ENCODE measurements around the gene GRIN2D. TPM values are rescaled to one million over a fixed set of nuclear protein-coding genes. Genes with fewer than 3 reads are reported as not detected.
A peak's percentile ranks its signal among the peaks of the same experiment; 100 is the strongest.

Gene GRIN2D
- under 1 TPM; 0.09 to 0.29 (median 0.22) TPM for total RNA-seq
- long read RNA-seq, result 0 reads

DNA sequence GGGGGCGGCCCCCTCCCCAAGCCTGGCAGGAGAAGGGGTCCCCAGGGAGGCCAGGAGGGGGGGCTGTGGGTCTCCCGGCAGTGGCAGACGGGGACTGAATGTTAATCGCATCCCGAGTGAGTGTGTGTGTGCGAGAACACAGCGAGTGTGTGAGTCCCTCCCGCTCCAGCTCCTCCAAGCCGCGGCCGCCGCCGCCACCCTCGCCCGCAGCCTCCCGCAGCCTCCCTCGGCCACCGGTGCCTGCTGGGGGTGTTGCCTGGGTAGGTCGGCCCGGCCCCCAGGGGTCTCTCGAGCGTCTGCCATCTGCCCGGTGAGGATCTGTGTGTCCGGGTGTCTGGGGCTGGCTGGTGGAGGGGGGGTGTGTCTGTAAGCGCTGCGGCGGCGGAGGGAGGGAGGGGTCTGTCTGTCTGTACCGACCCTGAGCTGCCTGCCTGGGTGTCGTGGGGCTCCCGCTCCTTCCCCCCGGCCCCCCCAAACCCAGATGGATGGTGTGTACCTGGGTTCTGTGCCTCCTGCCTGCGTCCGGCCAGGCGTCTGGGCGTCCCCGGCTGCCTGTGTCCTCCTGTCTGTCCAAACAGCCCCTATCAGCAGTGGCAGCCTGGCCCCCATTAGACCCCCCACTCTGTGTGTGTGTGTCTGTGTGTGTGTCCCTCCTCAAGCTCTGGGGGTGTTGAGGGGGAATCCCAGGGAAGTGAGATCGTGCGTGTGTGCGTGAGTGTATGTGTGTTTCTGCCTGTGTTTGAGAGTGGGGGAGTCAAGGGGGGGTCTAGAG is at the start of gene GRIN2D:
TSS of gene GRIN2D (plus strand) at position 110 of the 772 bp plus-strand sequence. CDS start 4,725 bp downstream, outside the sequence.
- 3% methylated on average over 10 of the region's 40 CpGs for WGBS (ENCODE audit: insufficient coverage, low coverage, low lambda C conversion rate, missing lambda C conversion rate)
- H3K27me3 ChIP-seq, result no peaks in the 10 kb centered on the region
- intact Hi-C loops (cut with DNase I), result no loop called here

DNA sequence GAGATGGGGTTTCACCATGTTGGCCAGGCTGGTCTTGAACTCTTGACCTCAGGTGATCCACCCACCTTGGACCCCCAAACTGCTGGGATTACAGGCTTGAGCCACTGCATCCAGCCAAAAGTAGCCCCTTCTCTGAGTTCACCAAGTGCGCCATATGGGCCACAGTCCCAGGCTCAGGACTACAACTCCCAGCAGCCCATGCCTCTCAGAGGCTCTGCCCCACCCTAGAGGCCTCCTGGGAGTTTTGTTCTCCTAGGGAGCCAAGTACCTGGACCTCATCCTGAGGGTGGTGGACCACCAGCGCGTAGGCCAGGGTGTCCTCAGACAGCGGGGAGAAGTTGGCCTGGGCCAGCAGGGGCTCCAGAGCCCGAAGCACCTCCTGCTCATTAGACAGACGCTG is 48.6 kb upstream of the GRIN2D start:
- H3K4me1 ChIP-seq, result no peaks in the 10 kb centered on the region
- DNase-seq (no peak), ATAC-seq (peak in 1 of 4 donors; percentile 30)
- no peaks in the 10 kb centered on the region for H3K9me3 ChIP-seq
- intact Hi-C loops (cut with DNase I), result no loop called here
- H3K27ac ChIP-seq, result no peak overlapping the region
- H3K27me3 ChIP-seq, result no peaks in the 10 kb centered on the region
- no peak overlapping the region for H3K4me3 ChIP-seq
- TF ChIP-seq, protein P1, sequence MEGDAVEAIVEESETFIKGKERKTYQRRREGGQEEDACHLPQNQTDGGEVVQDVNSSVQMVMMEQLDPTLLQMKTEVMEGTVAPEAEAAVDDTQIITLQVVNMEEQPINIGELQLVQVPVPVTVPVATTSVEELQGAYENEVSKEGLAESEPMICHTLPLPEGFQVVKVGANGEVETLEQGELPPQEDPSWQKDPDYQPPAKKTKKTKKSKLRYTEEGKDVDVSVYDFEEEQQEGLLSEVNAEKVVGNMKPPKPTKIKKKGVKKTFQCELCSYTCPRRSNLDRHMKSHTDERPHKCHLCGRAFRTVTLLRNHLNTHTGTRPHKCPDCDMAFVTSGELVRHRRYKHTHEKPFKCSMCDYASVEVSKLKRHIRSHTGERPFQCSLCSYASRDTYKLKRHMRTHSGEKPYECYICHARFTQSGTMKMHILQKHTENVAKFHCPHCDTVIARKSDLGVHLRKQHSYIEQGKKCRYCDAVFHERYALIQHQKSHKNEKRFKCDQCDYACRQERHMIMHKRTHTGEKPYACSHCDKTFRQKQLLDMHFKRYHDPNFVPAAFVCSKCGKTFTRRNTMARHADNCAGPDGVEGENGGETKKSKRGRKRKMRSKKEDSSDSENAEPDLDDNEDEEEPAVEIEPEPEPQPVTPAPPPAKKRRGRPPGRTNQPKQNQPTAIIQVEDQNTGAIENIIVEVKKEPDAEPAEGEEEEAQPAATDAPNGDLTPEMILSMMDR (IDR thresholded peaks at IDR 0.05), result no peak
- no peak for TF ChIP-seq POLR2A (IDR thresholded peaks at IDR 0.05)
- no peaks in the 10 kb centered on the region for H3K36me3 ChIP-seq
- 50% methylated on average over 1 of the region's 6 CpGs for WGBS (ENCODE audit: insufficient coverage, low coverage, low lambda C conversion rate, missing lambda C conversion rate)

More for the DNA sequence above, at the start of gene GRIN2D:
- ATAC-seq (no peak), DNase-seq (no peak)
- H3K36me3 ChIP-seq, result peaks cover 0 to 5% (median 0%) of the 10 kb centered on the region in 4 donors
- no peak within 1 kb of the TSS for H3K27ac ChIP-seq
- no peak for TF ChIP-seq POLR2A (IDR thresholded peaks at IDR 0.05)
- TF ChIP-seq, protein P1 (IDR thresholded peaks at IDR 0.05), result no peak
- H3K4me1 ChIP-seq, result no peaks in the 10 kb centered on the region
- H3K4me3 ChIP-seq, result no peak within 1 kb of the TSS
- no peaks in the 10 kb centered on the region for H3K9me3 ChIP-seq

DNA sequence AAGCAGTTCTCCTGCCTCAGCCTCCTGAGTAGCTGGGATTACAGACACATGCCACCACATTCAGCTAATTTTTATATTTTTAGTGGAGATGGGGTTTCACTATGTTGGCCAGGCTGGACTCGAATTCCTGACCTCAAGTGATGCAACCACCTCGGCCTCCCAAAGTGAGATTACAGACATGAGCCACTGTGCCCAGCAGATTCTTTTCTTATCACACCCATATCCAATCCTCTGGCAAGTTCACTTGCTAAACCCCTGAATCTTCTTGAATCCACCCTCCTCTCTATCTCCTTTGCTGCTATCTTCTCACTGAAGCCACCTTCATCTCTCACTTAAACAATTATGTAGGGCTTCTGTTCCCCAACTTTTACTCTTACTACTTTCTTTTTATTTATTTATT is 47.3 kb upstream of the GRIN2D start:
- no peak overlapping the region for H3K4me3 ChIP-seq
- H3K9me3 ChIP-seq, result no peaks in the 10 kb centered on the region
- TF ChIP-seq, protein P1 (IDR thresholded peaks at IDR 0.05), result no peak
- no peak for TF ChIP-seq POLR2A (IDR thresholded peaks at IDR 0.05)
- intact Hi-C loops (cut with DNase I), result no loop called here
- no peaks in the 10 kb centered on the region for H3K4me1 ChIP-seq
- no peak overlapping the region for H3K27ac ChIP-seq
- ATAC-seq, result no peak
- H3K27me3 ChIP-seq, result no peaks in the 10 kb centered on the region
- no CpG with 5 or more reads among the region's 2 CpGs for WGBS (ENCODE audit: insufficient coverage, low coverage, low lambda C conversion rate, missing lambda C conversion rate)
- H3K36me3 ChIP-seq, result no peaks in the 10 kb centered on the region
- DNase-seq, result no peak

DNA sequence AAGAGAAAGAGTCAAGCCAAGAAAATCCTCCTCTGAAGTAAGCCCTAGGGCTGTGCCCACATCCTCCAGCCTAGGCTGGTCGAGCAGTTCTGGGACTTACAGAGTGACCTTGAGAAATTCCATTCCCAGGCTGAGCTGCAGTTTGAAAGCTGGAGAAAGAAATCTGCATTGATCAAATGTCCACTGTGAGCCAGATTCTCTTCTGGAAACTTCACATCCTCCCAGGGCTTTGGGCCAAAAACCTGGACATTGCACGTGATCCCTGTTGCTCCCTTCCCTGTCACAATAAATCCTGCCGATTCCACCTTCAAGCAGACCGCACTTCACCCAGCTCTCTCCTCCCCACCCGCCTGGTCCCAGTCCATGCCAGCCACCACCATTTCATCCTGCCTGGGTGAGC is 45.4 kb upstream of the GRIN2D start:
- DNase-seq, result peak in 1 of 3 donors; percentile 63
- H3K36me3 ChIP-seq, result no peaks in the 10 kb centered on the region
- TF ChIP-seq, protein P1 (IDR thresholded peaks at IDR 0.05), result no peak

More for the DNA sequence above, 45.4 kb upstream of the GRIN2D start:
- no peak overlapping the region for H3K27ac ChIP-seq
- WGBS (ENCODE audit: insufficient coverage, low coverage, low lambda C conversion rate, missing lambda C conversion rate), result 13% methylated on average over 3 of the region's 5 CpGs
- no peaks in the 10 kb centered on the region for H3K27me3 ChIP-seq
- intact Hi-C loops (cut with DNase I), result no loop called here
- ATAC-seq, result peak; percentile 41 to 83 (median 56)
- H3K4me1 ChIP-seq, result no peaks in the 10 kb centered on the region
- H3K9me3 ChIP-seq, result no peaks in the 10 kb centered on the region
- H3K4me3 ChIP-seq, result no peak overlapping the region
